Ovary (tissue), 3 donors: ENCODE results near the gene PNMT.

ENCODE experiments used
- CTCF ChIP-seq, 3 donors: fragments of 450-650 bp in 2 of 3; fragments of 200-600 bp in 1 of 3; IDR thresholded peaks; one replicate each; pipeline versions ENCODE4 v1.5.1 to v1.8.0; 2016 to 2022; ENCODE audit warnings: antibody characterized with exemption in 3 of 3, mild to moderate bottlenecking in 1 of 3
- EP300 ChIP-seq: sonication (generic); formaldehyde crosslinking; IDR thresholded peaks from one replicate; pipeline ENCODE4 v1.6.1; 2017; ENCODE audit warnings: antibody characterized with exemption
- POLR2A ChIP-seq: fragments of 450-650 bp; IDR thresholded peaks from one replicate; pipeline ENCODE4 v1.6.1; 2017; ENCODE audit warnings: antibody characterized with exemption, mild to moderate bottlenecking, moderate library complexity
- donor health status: DM: no; HTN: no; CAD: no.

- TF ChIP-seq EP300 (no peak), CTCF (IDR thresholded peaks at IDR 0.05) (no peak), POLR2A (no peak)
Measured at GRCh38 chr17:39636587-39636926, 31.7 kb upstream of the PNMT start.
